HepG2 (cell line): Measurements from ENCODE around the gene NHSL1. TPM values are rescaled to one million over a fixed set of nuclear protein-coding genes. Genes with fewer than 3 reads are reported as not detected.

Experiments used
- ATAC-seq: fragments of 200-7000 bp; cut with Tn5 transposase; 3 replicates; pipeline ENCODE4 v1.9.1; 2020; ENCODE audit warnings: mild to moderate bottlenecking, moderate library complexity
- BruUV-seq: library from RNA; stranded (reverse); fragments of 400-500 nt; replicated peaks from 2 replicates; lab custom pipeline; 2021; lab: Mats Ljungman, UMichigan
- CTCF ChIA-PET: fragments of 300-600 bp; formaldehyde crosslinking; extraction: SDS; loops from one replicate; lab custom pipeline; 2021; ENCODE audit warnings: low total read pairs, inconsistent platforms, low intra/inter-chr PET ratio; lab: Yijun Ruan, JAX
- POLR2A ChIA-PET: fragments of 350-600 bp; sonication (Branson Sonifier 250); formaldehyde crosslinking; loops from one replicate; lab custom pipeline; 2020; ENCODE audit warnings: antibody characterized with exemption, inconsistent platforms; lab: Yijun Ruan, JAX
- DNase-seq: peaks from one replicate; pipeline ENCODE4 v3.0.0-alpha.2; 2015; ENCODE audit warnings: low spot score
- FAIRE-seq: peaks from 3 replicates; lab custom pipeline; 2011; peaks lifted over from hg19 to GRCh38; lab: Jason Lieb, UNC
- H2AFZ ChIP-seq: one replicate; pipeline ENCODE4 v1.6.1; 2011; ENCODE audit warnings: low read length, inconsistent platforms
- H3K27ac ChIP-seq: fragments of 300-600 bp; 3 replicates; pipeline ENCODE4 v1.8.0; 2011; ENCODE audit warnings: mixed run types, mild to moderate bottlenecking, mixed read lengths, low read length, inconsistent platforms; ENCODE audit not compliant: insufficient read depth; ENCODE audit errors: extremely low read length
- H3K27me3 ChIP-seq, 2 experiments: fragments of 200-600 bp in 1 of 2; 2 replicates in 1 of 2; 3 replicates in 1 of 2; pipeline versions ENCODE4 v1.6.0 to v1.8.0; 2011; ENCODE audit warnings: low read length in 2 of 2, mild to moderate bottlenecking in 2 of 2, moderate library complexity in 2 of 2, inconsistent platforms in 1 of 2; ENCODE audit not compliant: insufficient read depth in 2 of 2, control insufficient read depth in 1 of 2
- H3K36me3 ChIP-seq, 2 experiments: fragments of 200-600 bp in 1 of 2; replicated peaks in 1 of 2; 2 replicates in 1 of 2; 3 replicates in 1 of 2; pipeline versions ENCODE4 v1.5.1 to v1.8.0; 2011; ENCODE audit warnings: low read length in 2 of 2, inconsistent platforms in 1 of 2; ENCODE audit not compliant: insufficient read depth in 2 of 2, control insufficient read depth in 1 of 2
- H3K4me1 ChIP-seq: 2 replicates; pipeline ENCODE4 v1.5.1; 2012; ENCODE audit warnings: low read length, inconsistent platforms; ENCODE audit not compliant: insufficient read depth
- H3K4me2 ChIP-seq: 2 replicates; pipeline ENCODE4 v1.6.0; 2011; ENCODE audit warnings: low read depth, low read length, inconsistent platforms
- H3K4me3 ChIP-seq, 3 experiments: fragments of 200-600 bp in 1 of 3; sonication (generic), shearing (Covaris generic) in 1 of 3; replicated peaks in 1 of 3; 2 replicates each; pipeline ENCODE4 v1.5.1; 2011 to 2016; ENCODE audit warnings: low read length in 3 of 3, inconsistent platforms in 2 of 3, low read depth in 2 of 3, mild to moderate bottlenecking in 2 of 3, control low read depth in 1 of 3, mixed read lengths in 1 of 3; ENCODE audit not compliant: insufficient read depth in 1 of 3
- H3K79me2 ChIP-seq: one replicate; pipeline ENCODE4 v1.6.1; 2011; ENCODE audit warnings: low read length, inconsistent platforms; ENCODE audit not compliant: insufficient read depth
- H3K9ac ChIP-seq: 2 replicates; pipeline ENCODE4 v1.6.0; 2011; ENCODE audit warnings: mild to moderate bottlenecking, low read depth, low read length, inconsistent platforms; ENCODE audit not compliant: insufficient read depth
- H3K9me3 ChIP-seq: 2 replicates; pipeline ENCODE4 v1.5.1; 2012; ENCODE audit warnings: mild to moderate bottlenecking, low read length
- H4K20me1 ChIP-seq: 2 replicates; pipeline ENCODE4 v1.6.0; 2011; ENCODE audit warnings: inconsistent platforms, mild to moderate bottlenecking, low read length, moderate library complexity; ENCODE audit not compliant: insufficient read depth
- ADNP ChIP-seq: sonication (generic); formaldehyde crosslinking; IDR thresholded peaks from 2 replicates; pipeline ENCODE4 v1.4.0; 2020; ENCODE audit warnings: missing genetic modification reagents
- ATF7 ChIP-seq, 2 experiments: fragments of 450-650 bp in 1 of 2; sonication (generic) in 1 of 2; formaldehyde crosslinking in 1 of 2; IDR thresholded peaks; 2 replicates each; pipeline versions ENCODE4 v1.4.0 to v1.6.1; 2016 to 2020; ENCODE audit warnings: antibody characterized with exemption in 1 of 2, mild to moderate bottlenecking in 1 of 2, missing genetic modification reagents in 1 of 2
- CEBPB ChIP-seq: IDR thresholded peaks from 2 replicates; pipeline ENCODE4 v1.6.1; 2011; ENCODE audit warnings: low read depth, low read length, improper control_type of control experiment, borderline replicate concordance
- KDM5B ChIP-seq: sonication (generic); formaldehyde crosslinking; IDR thresholded peaks from 2 replicates; pipeline ENCODE4 v1.4.0; 2020; ENCODE audit warnings: missing genetic modification reagents, mild to moderate bottlenecking, borderline replicate concordance
- KLF15 ChIP-seq: sonication (generic); formaldehyde crosslinking; IDR thresholded peaks from 2 replicates; pipeline ENCODE4 v1.8.1; 2023; ENCODE audit warnings: borderline replicate concordance, mild to moderate bottlenecking, inconsistent platforms, missing genetic modification reagents, mixed read lengths
- RBM22 ChIP-seq: fragments of 200-400 bp; formaldehyde crosslinking; optimal IDR thresholded peaks from 2 replicates; pipeline ENCODE3; 2017; ENCODE audit warnings: mild to moderate bottlenecking, low read length, moderate library complexity
- ZFYVE20 ChIP-seq: sonication (generic); formaldehyde crosslinking; IDR thresholded peaks from 2 replicates; pipeline ENCODE4 v1.8.0; 2023; ENCODE audit warnings: low read depth, mild to moderate bottlenecking, moderate library complexity, missing genetic modification reagents, borderline replicate concordance
- ZKSCAN1 ChIP-seq: fragments of 150-350 bp; IDR thresholded peaks from 2 replicates; pipeline ENCODE4 v1.6.1; 2014; ENCODE audit warnings: low read length
- ZMYM3 ChIP-seq: sonication (generic); formaldehyde crosslinking; IDR thresholded peaks from 2 replicates; pipeline ENCODE4 v1.5.1; 2020; ENCODE audit warnings: mild to moderate bottlenecking, missing genetic modification reagents
- ZNF253 ChIP-seq: sonication (generic); formaldehyde crosslinking; IDR thresholded peaks from 2 replicates; pipeline ENCODE4 v1.8.0; 2022; ENCODE audit warnings: mild to moderate bottlenecking, missing genetic modification reagents, borderline replicate concordance
- ZNF749 ChIP-seq: sonication (generic); formaldehyde crosslinking; IDR thresholded peaks from 2 replicates; pipeline ENCODE4 v1.8.0; 2022; ENCODE audit warnings: mild to moderate bottlenecking, missing genetic modification reagents, moderate library complexity, borderline replicate concordance
- ZSCAN30 ChIP-seq: sonication (generic); formaldehyde crosslinking; IDR thresholded peaks from 2 replicates; pipeline ENCODE4 v1.5.0; 2020; ENCODE audit warnings: mild to moderate bottlenecking, missing genetic modification reagents
- WGBS: methylation state at CpG from one replicate; pipeline ENCODE4 v1.1.6; 2017; ENCODE audit warnings: low lambda C conversion rate; 5-methylcytosine and 5-hydroxymethylcytosine counted together
- in situ Hi-C: cut with HindIII; loops from 2 replicates; pipeline ENCODE4 v1.10.0; 2017; ENCODE audit warnings: low pct_unique_long_range_greater_than_20kb; ENCODE audit not compliant: extremely low pct_ligation_motif_present
- intact Hi-C: fragments of 100-400 bp; cut with micrococcal nuclease; formaldehyde crosslinking; loops from one replicate; pipeline ENCODE4 v1.10.0; 2022; ENCODE audit not compliant: unreplicated experiment
- polyA plus RNA-seq, 8 experiments: library from polyadenylated mRNA; depleted of rRNA in 3 of 8; stranded (reverse) in 7 of 8; unstranded in 1 of 8; fragments of >200 nt; fragmentation: Illumina TruSeq in 4 of 8; extraction: Trizol in 4 of 8; gene quantifications; 2 replicates each; pipeline versions ENCODE4 v1.2.1 to v1.2.3, GENCODE V29; 2011 to 2016; ENCODE audit warnings: low read depth in 4 of 8, missing spikeins in 1 of 8, mixed read lengths in 1 of 8; ENCODE audit not compliant: insufficient read depth in 1 of 8
- total RNA-seq, 5 experiments: library from RNA; depleted of rRNA; stranded (reverse); fragments of >200 nt; fragmentation: Illumina TruSeq; extraction: Trizol; gene quantifications; 2 replicates each; pipeline ENCODE4 v1.2.3, GENCODE V29; 2016; ENCODE audit warnings: low read depth in 1 of 5
- TF ChIP-seq, protein P1 (sequence below): sonication (generic); formaldehyde crosslinking; IDR thresholded peaks from 2 replicates; pipeline ENCODE4 v1.4.0; 2020; ENCODE audit warnings: mild to moderate bottlenecking, low read depth, missing genetic modification reagents
- TF ChIP-seq, protein P2 (sequence below): sonication (generic); formaldehyde crosslinking; IDR thresholded peaks from 2 replicates; pipeline ENCODE4 v1.8.0; 2022; ENCODE audit warnings: mild to moderate bottlenecking, missing genetic modification reagents, borderline replicate concordance

Gene NHSL1
- total and polyA plus RNA-seq, 2 of the 13 experiments (the other 11 are each of a cell fraction or from before 2014, with no cell fraction given) = 24.9 to 53.6 TPM

DNA sequence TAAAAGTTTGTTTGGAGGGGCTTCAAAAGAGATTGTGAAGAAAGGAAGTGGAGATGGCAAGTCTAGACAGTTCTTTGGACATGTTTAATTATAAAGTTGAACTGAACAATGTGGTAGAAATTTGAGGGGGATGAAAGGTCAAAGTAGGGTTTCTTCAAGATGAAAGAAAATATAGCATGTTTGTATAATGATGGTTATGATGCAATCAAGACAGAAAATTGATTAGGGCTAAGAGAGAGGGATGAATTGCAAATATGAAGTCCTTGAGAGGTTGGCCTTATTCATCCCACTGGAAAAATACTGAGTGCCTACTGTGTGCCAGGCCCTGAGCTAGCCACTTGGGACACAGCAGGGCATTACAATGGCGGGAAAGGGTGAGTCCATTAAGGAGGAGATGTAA is 37.6 kb downstream of the NHSL1 start:
- H3K27ac ChIP-seq = no peak overlapping the region
- no peaks in the 10 kb centered on the region for H3K9me3 ChIP-seq
- POLR2A ChIA-PET = no interaction called here
- CTCF ChIA-PET = no interaction called here
- no peak overlapping the region for H3K9ac ChIP-seq
- FAIRE-seq (no peak), DNase-seq (no peak), ATAC-seq (no peak)
- no peaks in the 10 kb centered on the region for H4K20me1 ChIP-seq
- no peaks in the 10 kb centered on the region for H3K79me2 ChIP-seq
- no peak overlapping the region for H3K4me3 ChIP-seq
- BruUV-seq = no TSS peak
- TF ChIP-seq, protein P1, sequence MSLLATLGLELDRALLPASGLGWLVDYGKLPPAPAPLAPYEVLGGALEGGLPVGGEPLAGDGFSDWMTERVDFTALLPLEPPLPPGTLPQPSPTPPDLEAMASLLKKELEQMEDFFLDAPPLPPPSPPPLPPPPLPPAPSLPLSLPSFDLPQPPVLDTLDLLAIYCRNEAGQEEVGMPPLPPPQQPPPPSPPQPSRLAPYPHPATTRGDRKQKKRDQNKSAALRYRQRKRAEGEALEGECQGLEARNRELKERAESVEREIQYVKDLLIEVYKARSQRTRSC (CRISPR knock-in tag) = no peak
- TF ChIP-seq CEBPB (peak; percentile 77), RBM22 (peak; percentile 85), ZNF253 (CRISPR knock-in tag) (no peak), ADNP (CRISPR knock-in tag) (no peak), KLF15 (CRISPR knock-in tag) (no peak), ZSCAN30 (no peak), ZMYM3 (no peak), ZNF749 (CRISPR knock-in tag) (no peak), KDM5B (no peak), ATF7 (IDR thresholded peaks at IDR 0.05) (peak; percentile 57; the same call in 1 of the 2 replicates), ATF7 (CRISPR knock-in tag; IDR thresholded peaks at IDR 0.05) (no peak), ZKSCAN1 (peak; percentile 45; the same call in 1 of the 2 replicates), ZFYVE20 (CRISPR knock-in tag) (no peak)
- TF ChIP-seq, protein P2, sequence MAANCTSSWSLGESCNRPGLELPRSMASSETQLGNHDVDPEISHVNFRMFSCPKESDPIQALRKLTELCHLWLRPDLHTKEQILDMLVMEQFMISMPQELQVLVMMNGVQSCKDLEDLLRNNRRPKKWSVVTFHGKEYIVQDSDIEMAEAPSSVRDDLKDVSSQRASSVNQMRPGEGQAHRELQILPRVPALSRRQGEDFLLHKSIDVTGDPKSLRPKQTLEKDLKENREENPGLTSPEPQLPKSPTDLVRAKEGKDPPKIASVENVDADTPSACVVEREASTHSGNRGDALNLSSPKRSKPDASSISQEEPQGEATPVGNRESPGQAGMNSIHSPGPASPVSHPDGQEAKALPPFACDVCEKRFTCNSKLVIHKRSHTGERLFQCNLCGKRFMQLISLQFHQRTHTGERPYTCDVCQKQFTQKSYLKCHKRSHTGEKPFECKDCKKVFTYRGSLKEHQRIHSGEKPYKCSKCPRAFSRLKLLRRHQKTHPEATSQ (CRISPR knock-in tag) = no peak
- H3K4me1 ChIP-seq = no peaks in the 10 kb centered on the region
- H3K36me3 ChIP-seq = peaks cover 21 to 61% of the 10 kb centered on the region in 2 experiments
- no peak overlapping the region for H3K4me2 ChIP-seq
- 100% methylated on average over 1 of the region's 1 CpG for WGBS
- no peaks in the 10 kb centered on the region for H3K27me3 ChIP-seq
- no peak overlapping the region for H2AFZ ChIP-seq
- in situ Hi-C loops (no loop called here), intact Hi-C loops (no loop called here)
